HepG2 (cell line): Measurements from ENCODE around the gene SMCO4. TPM values are rescaled to one million over a fixed set of nuclear protein-coding genes. Genes with fewer than 3 reads are reported as not detected.

Source experiments
- ADNP ChIP-seq: sonication (generic); formaldehyde crosslinking; IDR thresholded peaks from 2 replicates; pipeline ENCODE4 v1.4.0; 2020; ENCODE audit warnings: missing genetic modification reagents
- ELF3 ChIP-seq: IDR thresholded peaks from 2 replicates; pipeline ENCODE4 v1.6.1; 2016; ENCODE audit warnings: missing genetic modification reagents, missing compliant biosample characterization
- ETV6 ChIP-seq: sonication (generic); formaldehyde crosslinking; conservative IDR thresholded peaks from 2 replicates; pipeline ENCODE4 v1.4.0; 2020; ENCODE audit warnings: missing genetic modification reagents
- HIVEP1 ChIP-seq: sonication (generic); formaldehyde crosslinking; IDR thresholded peaks from 2 replicates; pipeline ENCODE4 v1.4.0; 2020; ENCODE audit warnings: mild to moderate bottlenecking, missing genetic modification reagents
- IKZF1 ChIP-seq: fragments of 450-650 bp; IDR thresholded peaks from 2 replicates; pipeline ENCODE4 v1.7.1; 2016
- MAFF ChIP-seq: IDR thresholded peaks from 2 replicates; pipeline ENCODE4 v1.6.1; 2011; ENCODE audit warnings: low read depth, low read length, improper control_type of control experiment
- MAZ ChIP-seq, 2 experiments: sonication (generic) in 1 of 2; formaldehyde crosslinking in 1 of 2; IDR thresholded peaks; 2 replicates each; pipeline versions ENCODE4 v1.5.0 to v1.6.1; 2012 to 2020; ENCODE audit warnings: low read depth in 2 of 2, mild to moderate bottlenecking in 2 of 2, borderline replicate concordance in 1 of 2, improper control_type of control experiment in 1 of 2, low read length in 1 of 2, missing genetic modification reagents in 1 of 2, moderate library complexity in 1 of 2
- MZF1 ChIP-seq: sonication (generic); formaldehyde crosslinking; IDR thresholded peaks from 2 replicates; pipeline ENCODE4 v1.8.1; 2023; ENCODE audit warnings: mild to moderate bottlenecking, missing genetic modification reagents, borderline replicate concordance
- RBM39 ChIP-seq: fragments of 200-400 bp; formaldehyde crosslinking; IDR thresholded peaks from one replicate; pipeline ENCODE4 v1.6.1; 2018; ENCODE audit warnings: antibody characterized with exemption, mild to moderate bottlenecking, low read depth, low read length; ENCODE audit not compliant: poor library complexity, severe bottlenecking
- ZNF256 ChIP-seq: sonication (generic); formaldehyde crosslinking; conservative IDR thresholded peaks from 2 replicates; pipeline ENCODE4 v1.4.0; 2020; ENCODE audit warnings: missing genetic modification reagents
- ZNF30 ChIP-seq: sonication (generic); formaldehyde crosslinking; IDR thresholded peaks from 2 replicates; pipeline ENCODE4 v1.5.0; 2020; ENCODE audit warnings: mild to moderate bottlenecking, missing genetic modification reagents
- ZNF414 ChIP-seq: sonication (generic); formaldehyde crosslinking; IDR thresholded peaks from 2 replicates; pipeline ENCODE4 v1.5.0; 2020; ENCODE audit warnings: missing genetic modification reagents
- ZNF598 ChIP-seq: sonication (generic); formaldehyde crosslinking; IDR thresholded peaks from 2 replicates; pipeline ENCODE4 v1.5.1; 2020; ENCODE audit warnings: mild to moderate bottlenecking, missing genetic modification reagents, borderline replicate concordance
- ZSCAN20 ChIP-seq: sonication (generic); formaldehyde crosslinking; IDR thresholded peaks from 2 replicates; pipeline ENCODE4 v1.4.0; 2020; ENCODE audit warnings: missing genetic modification reagents, mild to moderate bottlenecking, borderline replicate concordance
- polyA plus RNA-seq, 8 experiments: library from polyadenylated mRNA; depleted of rRNA in 3 of 8; stranded (reverse) in 7 of 8; unstranded in 1 of 8; fragments of >200 nt; fragmentation: Illumina TruSeq in 4 of 8; extraction: Trizol in 4 of 8; gene quantifications; 2 replicates each; pipeline versions ENCODE4 v1.2.1 to v1.2.3, GENCODE V29; 2011 to 2016; ENCODE audit warnings: low read depth in 4 of 8, missing spikeins in 1 of 8, mixed read lengths in 1 of 8; ENCODE audit not compliant: insufficient read depth in 1 of 8
- total RNA-seq, 5 experiments: library from RNA; depleted of rRNA; stranded (reverse); fragments of >200 nt; fragmentation: Illumina TruSeq; extraction: Trizol; gene quantifications; 2 replicates each; pipeline ENCODE4 v1.2.3, GENCODE V29; 2016; ENCODE audit warnings: low read depth in 1 of 5
- TF ChIP-seq, protein P1 (sequence below), 2 experiments: sonication (generic) in 1 of 2; formaldehyde crosslinking in 1 of 2; IDR thresholded peaks; 2 replicates each; pipeline versions ENCODE4 v1.6.1 to v1.9.0; 2014 to 2022; ENCODE audit warnings: antibody characterized with exemption in 1 of 2, borderline replicate concordance in 1 of 2, inconsistent platforms in 1 of 2, low read depth in 1 of 2, missing genetic modification reagents in 1 of 2
- TF ChIP-seq, protein P2 (sequence below): sonication (generic); formaldehyde crosslinking; IDR thresholded peaks from 2 replicates; pipeline ENCODE4 v1.9.0; 2022; ENCODE audit warnings: missing genetic modification reagents, mild to moderate bottlenecking, borderline replicate concordance
- TF ChIP-seq, protein P3 (sequence below): sonication (generic); formaldehyde crosslinking; conservative IDR thresholded peaks from 2 replicates; pipeline ENCODE4 v1.8.0; 2022; ENCODE audit warnings: low read depth, missing genetic modification reagents

The SMCO4 gene
- total and polyA plus RNA-seq, 2 of the 13 experiments (the other 11 are each of a cell fraction or from before 2014, with no cell fraction given): 10.6 to 28.5 TPM

GRCh38 chr11:93570759-93571413, 27.7 kb upstream of the SMCO4 start (continued):
- TF ChIP-seq, protein P1, sequence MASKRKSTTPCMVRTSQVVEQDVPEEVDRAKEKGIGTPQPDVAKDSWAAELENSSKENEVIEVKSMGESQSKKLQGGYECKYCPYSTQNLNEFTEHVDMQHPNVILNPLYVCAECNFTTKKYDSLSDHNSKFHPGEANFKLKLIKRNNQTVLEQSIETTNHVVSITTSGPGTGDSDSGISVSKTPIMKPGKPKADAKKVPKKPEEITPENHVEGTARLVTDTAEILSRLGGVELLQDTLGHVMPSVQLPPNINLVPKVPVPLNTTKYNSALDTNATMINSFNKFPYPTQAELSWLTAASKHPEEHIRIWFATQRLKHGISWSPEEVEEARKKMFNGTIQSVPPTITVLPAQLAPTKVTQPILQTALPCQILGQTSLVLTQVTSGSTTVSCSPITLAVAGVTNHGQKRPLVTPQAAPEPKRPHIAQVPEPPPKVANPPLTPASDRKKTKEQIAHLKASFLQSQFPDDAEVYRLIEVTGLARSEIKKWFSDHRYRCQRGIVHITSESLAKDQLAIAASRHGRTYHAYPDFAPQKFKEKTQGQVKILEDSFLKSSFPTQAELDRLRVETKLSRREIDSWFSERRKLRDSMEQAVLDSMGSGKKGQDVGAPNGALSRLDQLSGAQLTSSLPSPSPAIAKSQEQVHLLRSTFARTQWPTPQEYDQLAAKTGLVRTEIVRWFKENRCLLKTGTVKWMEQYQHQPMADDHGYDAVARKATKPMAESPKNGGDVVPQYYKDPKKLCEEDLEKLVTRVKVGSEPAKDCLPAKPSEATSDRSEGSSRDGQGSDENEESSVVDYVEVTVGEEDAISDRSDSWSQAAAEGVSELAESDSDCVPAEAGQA (IDR thresholded peaks at IDR 0.05; ENCODE audit: low read depth): no peak
- TF ChIP-seq, protein P1 (CRISPR knock-in tag; IDR thresholded peaks at IDR 0.05; ENCODE audit: borderline replicate concordance): no peak
- TF ChIP-seq ZSCAN20: no peak
- TF ChIP-seq ADNP (CRISPR knock-in tag): no peak
- no peak for TF ChIP-seq ZNF256
- TF ChIP-seq IKZF1: no peak
- TF ChIP-seq ETV6 (CRISPR knock-in tag): no peak
- TF ChIP-seq MAZ (IDR thresholded peaks at IDR 0.05; ENCODE audit: borderline replicate concordance, low read depth, low read length): no peak
- TF ChIP-seq MAZ (CRISPR knock-in tag; IDR thresholded peaks at IDR 0.05; ENCODE audit: low read depth): no peak
- TF ChIP-seq, protein P2, sequence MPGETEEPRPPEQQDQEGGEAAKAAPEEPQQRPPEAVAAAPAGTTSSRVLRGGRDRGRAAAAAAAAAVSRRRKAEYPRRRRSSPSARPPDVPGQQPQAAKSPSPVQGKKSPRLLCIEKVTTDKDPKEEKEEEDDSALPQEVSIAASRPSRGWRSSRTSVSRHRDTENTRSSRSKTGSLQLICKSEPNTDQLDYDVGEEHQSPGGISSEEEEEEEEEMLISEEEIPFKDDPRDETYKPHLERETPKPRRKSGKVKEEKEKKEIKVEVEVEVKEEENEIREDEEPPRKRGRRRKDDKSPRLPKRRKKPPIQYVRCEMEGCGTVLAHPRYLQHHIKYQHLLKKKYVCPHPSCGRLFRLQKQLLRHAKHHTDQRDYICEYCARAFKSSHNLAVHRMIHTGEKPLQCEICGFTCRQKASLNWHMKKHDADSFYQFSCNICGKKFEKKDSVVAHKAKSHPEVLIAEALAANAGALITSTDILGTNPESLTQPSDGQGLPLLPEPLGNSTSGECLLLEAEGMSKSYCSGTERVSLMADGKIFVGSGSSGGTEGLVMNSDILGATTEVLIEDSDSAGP (CRISPR knock-in tag): peak; percentile 92
- TF ChIP-seq ZNF30 (CRISPR knock-in tag): no peak
- TF ChIP-seq, protein P3, sequence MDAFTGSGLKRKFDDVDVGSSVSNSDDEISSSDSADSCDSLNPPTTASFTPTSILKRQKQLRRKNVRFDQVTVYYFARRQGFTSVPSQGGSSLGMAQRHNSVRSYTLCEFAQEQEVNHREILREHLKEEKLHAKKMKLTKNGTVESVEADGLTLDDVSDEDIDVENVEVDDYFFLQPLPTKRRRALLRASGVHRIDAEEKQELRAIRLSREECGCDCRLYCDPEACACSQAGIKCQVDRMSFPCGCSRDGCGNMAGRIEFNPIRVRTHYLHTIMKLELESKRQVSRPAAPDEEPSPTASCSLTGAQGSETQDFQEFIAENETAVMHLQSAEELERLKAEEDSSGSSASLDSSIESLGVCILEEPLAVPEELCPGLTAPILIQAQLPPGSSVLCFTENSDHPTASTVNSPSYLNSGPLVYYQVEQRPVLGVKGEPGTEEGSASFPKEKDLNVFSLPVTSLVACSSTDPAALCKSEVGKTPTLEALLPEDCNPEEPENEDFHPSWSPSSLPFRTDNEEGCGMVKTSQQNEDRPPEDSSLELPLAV: no peak
- TF ChIP-seq MAFF: peak; percentile 85
- no peak for TF ChIP-seq ZNF598 (CRISPR knock-in tag)
- peak; percentile 64 for TF ChIP-seq ELF3 (CRISPR knock-in tag)
- no peak for TF ChIP-seq RBM39
- TF ChIP-seq HIVEP1 (CRISPR knock-in tag): no peak
- TF ChIP-seq ZNF414: no peak; the same call in 1 of the 2 replicates
- no peak for TF ChIP-seq MZF1 (CRISPR knock-in tag)
